Urinary bladder (tissue), 4 donors: ENCODE results near the gene SLCO3A1. TPM values are rescaled to one million over a fixed set of nuclear protein-coding genes. Genes with fewer than 3 reads are reported as not detected.

Source experiments
- DNase-seq: peaks from one replicate; pipeline ENCODE4 v3.0.0-alpha.2; 2015; ENCODE audit errors: extremely low spot score
- H3K27ac ChIP-seq: one replicate; pipeline ENCODE4 v1.5.1; 2013; ENCODE audit warnings: low read depth, mild to moderate bottlenecking, moderate library complexity
- H3K36me3 ChIP-seq: one replicate; pipeline ENCODE4 v1.6.1; 2013; ENCODE audit warnings: mild to moderate bottlenecking, moderate library complexity; ENCODE audit not compliant: insufficient read depth
- H3K4me1 ChIP-seq: one replicate; pipeline ENCODE4 v1.6.1; 2013; ENCODE audit warnings: mild to moderate bottlenecking, moderate library complexity; ENCODE audit not compliant: insufficient read depth
- H3K4me3 ChIP-seq: one replicate; pipeline ENCODE4 v1.5.1; 2013; ENCODE audit warnings: low read depth, low read length
- WGBS: extraction: QIAGEN DNeasy Blood & Tissue Kit; methylation state at CpG from one replicate; pipeline ENCODE4 v1.1.7; 2013; 5-methylcytosine and 5-hydroxymethylcytosine counted together
- polyA plus RNA-seq: library from polyadenylated mRNA; stranded (reverse); fragments of 200-250 nt; gene quantifications from one replicate; pipeline ENCODE4 v1.2.3, GENCODE V29; 2013
- total RNA-seq: library from RNA; depleted of rRNA; stranded (reverse); fragments of >200 nt; gene quantifications from one replicate; pipeline ENCODE4 v1.2.3, GENCODE V29; 2014
- donor health status: healthy with polysubstance abuse.
- donor health status: healthy.

Gene SLCO3A1
- total and polyA plus RNA-seq, 2 donors: 4.4 to 12.8 TPM

DNA sequence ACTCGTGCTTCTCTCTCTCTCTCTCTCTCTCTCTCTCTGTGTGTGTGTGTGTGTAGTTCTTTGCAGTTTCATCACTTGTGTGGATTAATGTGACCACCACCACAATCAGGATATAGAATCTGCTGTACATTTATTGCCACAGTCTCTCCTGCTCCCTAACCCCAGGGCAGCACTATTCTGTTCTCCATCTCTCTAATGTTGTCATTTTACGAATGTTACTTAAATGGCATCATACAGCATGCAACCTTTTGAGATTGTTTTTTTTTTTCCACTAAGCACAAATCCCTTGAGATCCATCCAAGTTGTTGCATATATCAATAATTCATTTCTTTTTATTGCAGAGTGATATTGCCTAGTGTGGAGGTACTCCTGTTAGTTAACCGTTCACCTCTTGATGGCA is 26.9 kb downstream of the SLCO3A1 start:
- no peak overlapping the region for H3K4me3 ChIP-seq
- WGBS: 85% methylated on average over 3 of the region's 3 CpGs
- DNase-seq: no peak
- H3K27ac ChIP-seq: no peak overlapping the region
- no peaks in the 10 kb centered on the region for H3K4me1 ChIP-seq
- no peaks in the 10 kb centered on the region for H3K36me3 ChIP-seq

DNA sequence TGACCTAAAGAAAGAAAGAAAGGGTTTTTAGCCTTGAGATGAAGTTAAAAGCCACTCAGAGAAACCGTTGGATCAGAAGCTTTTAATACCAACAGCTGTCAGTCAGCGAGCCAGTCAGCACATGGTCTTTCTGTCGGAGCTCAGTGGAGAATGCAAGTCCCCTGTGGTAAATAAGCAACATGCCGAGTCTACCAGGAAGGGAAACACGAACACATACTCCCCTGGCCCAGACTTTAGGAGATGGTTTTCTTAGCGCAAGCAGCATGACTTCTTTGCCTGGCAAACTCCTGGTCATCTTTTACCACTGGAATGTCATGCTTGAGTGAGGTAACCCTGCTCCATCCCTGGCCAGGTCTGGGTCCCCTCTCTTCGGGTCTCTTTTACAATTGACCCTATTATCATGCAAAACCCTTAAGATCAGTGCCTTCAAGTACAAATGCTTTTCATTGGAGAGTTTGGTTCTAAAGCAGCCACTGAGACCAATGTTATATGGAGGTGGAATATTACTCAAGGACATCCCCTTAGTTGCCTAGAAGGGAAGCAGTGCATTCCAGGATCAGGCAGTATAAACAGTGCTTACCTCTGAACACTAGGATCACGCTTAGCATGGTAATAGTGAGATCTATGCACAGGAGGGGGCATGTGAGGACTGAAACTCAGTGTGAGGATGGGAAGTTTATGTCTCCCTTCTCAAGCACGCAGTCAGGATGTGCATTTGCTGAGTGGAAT is 28.2 kb downstream of the SLCO3A1 start:
- H3K4me3 ChIP-seq: no peak overlapping the region
- no peak overlapping the region for H3K27ac ChIP-seq
- no peaks in the 10 kb centered on the region for H3K4me1 ChIP-seq
- H3K36me3 ChIP-seq: no peaks in the 10 kb centered on the region
- DNase-seq: no peak
- 73% methylated on average over 9 of the region's 9 CpGs for WGBS

DNA sequence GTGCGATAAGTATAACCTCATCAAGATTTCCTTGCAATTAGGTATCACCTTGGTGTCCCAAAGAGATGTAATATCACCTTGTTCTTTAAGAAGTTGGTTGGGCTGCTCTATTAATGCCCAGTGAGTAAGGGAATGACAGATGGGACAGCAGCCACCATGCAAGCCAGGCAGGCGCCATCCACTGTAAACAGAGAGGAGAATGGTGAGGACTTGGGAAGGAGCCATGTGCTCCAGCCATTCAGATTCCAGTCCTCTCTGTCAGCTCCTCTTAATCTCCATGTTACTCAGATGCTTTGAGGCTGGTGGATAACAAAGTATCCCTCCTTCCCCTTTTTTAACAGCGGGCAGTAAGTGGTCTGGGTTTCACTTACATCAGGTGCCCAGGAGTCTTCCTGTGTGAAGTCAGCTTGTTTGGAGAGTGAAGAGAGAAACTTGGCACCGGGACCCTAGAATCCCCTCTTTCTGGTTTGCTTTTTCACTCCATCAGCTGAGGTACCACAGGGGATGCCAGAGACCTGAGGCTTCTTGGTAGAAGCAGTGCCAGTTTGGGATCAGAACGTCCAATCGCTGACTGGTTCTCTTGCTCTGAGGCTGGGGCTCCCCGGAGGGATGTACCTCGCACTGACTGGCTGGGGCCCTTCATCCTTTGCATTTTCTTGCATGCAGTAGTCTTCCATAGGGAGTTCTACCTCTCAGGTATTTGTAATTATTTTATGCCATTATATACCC is 29.5 kb downstream of the SLCO3A1 start:
- Histone ChIP-seq H3K36me3 (no peaks in the 10 kb centered on the region), H3K27ac (no peak overlapping the region), H3K4me3 (no peak overlapping the region), H3K4me1 (no peaks in the 10 kb centered on the region)
- no peak for DNase-seq
- WGBS: 77% methylated on average over 8 of the region's 8 CpGs

DNA sequence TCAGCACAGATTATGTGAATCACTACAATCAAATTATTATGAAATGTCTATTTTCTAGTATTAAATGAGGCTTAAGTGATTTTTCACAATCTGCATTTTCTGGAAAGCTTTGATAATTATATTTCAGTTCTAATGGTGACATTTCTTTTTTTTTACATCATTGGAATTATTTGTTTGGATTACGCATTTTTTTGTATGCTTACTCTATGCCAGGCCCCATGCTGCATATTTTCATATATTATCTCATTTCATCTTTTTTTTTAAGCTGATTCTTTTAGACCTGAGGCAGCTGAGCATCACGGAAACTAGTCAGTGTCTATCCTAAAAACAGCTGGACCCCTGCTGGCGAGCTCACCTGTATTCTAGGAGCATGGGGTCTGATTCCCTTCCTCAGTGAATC is 31.1 kb downstream of the SLCO3A1 start:
- 73% methylated on average over 3 of the region's 3 CpGs for WGBS
- Histone ChIP-seq H3K36me3 (no peaks in the 10 kb centered on the region), H3K27ac (no peak overlapping the region), H3K4me1 (no peaks in the 10 kb centered on the region), H3K4me3 (no peak overlapping the region)
- no peak for DNase-seq

DNA sequence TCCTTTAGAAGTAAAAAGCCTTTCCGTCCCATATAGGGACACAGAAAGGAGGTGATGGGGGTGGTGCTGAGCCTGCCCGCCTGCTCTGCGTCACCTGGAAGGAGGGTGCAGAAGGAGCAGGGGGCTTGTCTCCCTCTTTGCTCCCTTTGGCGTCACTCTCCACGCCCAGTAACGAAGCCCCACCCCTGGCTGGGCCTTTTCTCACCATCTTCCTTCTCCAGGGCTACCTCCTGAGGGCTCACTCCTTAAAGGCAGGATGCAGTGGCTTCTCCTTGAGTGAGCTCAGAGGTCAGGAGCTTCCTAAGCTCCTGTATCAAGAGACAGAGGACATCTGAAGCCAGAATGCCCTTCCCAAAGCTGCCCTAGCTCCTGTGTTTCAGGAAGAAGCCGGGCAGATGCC is 31.5 kb downstream of the SLCO3A1 start:
- H3K36me3 ChIP-seq: no peaks in the 10 kb centered on the region
- 89% methylated on average over 7 of the region's 7 CpGs for WGBS
- no peaks in the 10 kb centered on the region for H3K4me1 ChIP-seq
- DNase-seq: no peak
- H3K4me3 ChIP-seq: no peak overlapping the region
- H3K27ac ChIP-seq: no peak overlapping the region

DNA sequence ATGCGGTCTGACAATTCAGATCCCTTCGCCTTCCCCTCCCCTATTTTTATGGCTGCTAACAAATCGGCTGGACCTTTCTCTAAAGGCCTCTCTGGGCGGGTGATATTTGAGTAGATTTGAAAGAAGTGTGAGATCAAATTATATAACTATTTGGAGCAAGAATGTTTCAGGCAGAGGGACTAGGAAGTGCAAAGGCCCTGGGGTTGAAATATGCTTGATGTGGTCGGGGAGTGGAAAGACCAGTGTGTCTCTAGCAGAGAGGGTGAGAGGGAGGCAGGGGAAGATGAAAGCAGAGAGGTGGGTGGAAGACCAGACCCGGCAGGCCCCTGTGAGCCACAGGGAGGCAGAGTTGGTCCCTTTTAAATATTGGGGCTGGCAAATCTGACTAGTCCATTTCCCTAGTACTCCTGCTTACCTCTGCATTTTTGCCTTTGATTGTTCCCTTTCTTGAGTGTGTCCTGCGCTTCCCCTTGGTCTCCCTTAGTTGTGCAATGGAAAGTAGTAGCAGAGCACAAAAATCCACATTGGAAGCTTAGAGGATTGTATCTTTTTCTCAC is 32.3 kb downstream of the SLCO3A1 start:
- Histone ChIP-seq H3K4me1 (no peaks in the 10 kb centered on the region), H3K4me3 (no peak overlapping the region), H3K36me3 (no peaks in the 10 kb centered on the region), H3K27ac (no peak overlapping the region)
- DNase-seq: no peak
- WGBS: 90% methylated on average over 7 of the region's 7 CpGs

DNA sequence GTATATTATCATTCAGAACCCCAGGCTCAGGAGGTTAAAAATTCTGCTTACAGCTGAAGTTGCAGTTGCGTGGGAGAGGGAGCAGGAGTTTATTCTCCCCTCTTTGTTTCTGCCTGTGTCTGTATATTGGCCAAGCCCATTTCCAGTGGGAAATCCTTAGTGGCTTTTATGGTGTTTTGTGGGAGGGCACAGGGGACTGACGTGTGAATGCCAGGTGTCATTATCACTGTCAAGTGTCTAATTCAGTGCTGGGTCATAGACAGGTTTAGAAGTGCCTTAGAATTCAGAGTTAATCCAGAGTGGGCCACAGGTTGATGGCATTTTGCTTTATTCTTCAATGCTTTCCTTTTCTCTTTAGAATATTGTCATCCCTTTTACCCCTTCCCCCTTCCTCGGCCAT is 33.4 kb downstream of the SLCO3A1 start:
- DNase-seq: no peak
- H3K36me3 ChIP-seq: no peaks in the 10 kb centered on the region
- H3K4me3 ChIP-seq: no peak overlapping the region
- H3K27ac ChIP-seq: no peak overlapping the region
- H3K4me1 ChIP-seq: no peaks in the 10 kb centered on the region
- 85% methylated on average over 3 of the region's 3 CpGs for WGBS

DNA sequence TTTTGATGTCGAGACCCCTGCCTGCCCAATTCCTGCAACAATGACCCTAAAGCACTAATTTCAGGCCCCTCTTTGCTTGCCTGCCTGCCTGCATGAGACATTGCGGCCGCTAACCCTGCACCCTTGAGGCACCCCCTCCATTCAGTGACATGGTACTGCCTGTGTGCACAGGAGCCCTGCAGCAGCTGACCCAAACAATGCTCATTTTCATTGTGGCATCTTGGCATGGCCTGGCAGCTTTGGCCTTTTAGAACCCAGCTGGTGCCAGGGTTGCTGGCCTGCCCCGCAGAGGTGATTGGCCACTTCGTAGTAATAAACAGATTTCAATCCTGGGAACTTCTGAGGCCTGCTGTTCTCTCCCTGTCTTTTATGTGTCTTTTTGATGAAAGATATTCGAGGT is 33.8 kb downstream of the SLCO3A1 start:
- H3K36me3 ChIP-seq: no peaks in the 10 kb centered on the region
- no peak for DNase-seq
- 84% methylated on average over 6 of the region's 6 CpGs for WGBS
- H3K4me1 ChIP-seq: no peaks in the 10 kb centered on the region
- no peak overlapping the region for H3K27ac ChIP-seq
- H3K4me3 ChIP-seq: no peak overlapping the region

DNA sequence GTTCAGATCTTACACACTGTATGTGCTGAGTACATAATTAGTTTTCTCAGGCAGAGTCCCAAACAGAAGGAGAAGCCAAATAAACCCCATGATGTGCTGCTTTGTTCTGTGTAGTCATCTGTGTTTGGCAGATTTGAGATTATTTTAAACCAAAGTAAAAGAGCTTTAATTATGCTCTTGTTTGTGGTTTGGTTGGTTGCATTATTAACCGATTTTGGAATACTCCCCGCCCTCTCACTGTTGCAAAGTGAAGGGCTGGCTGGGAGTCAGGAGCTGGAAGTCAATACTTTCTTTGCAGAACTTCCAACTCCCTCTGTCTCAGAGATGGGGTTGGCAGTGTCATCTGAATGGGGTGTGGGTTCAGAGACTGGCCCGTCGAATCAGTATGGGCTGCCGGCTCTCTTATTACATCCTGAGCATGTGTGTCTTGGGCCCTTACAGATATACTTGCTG is 34.4 kb downstream of the SLCO3A1 start:
- 64% methylated on average over 5 of the region's 5 CpGs for WGBS

DNA sequence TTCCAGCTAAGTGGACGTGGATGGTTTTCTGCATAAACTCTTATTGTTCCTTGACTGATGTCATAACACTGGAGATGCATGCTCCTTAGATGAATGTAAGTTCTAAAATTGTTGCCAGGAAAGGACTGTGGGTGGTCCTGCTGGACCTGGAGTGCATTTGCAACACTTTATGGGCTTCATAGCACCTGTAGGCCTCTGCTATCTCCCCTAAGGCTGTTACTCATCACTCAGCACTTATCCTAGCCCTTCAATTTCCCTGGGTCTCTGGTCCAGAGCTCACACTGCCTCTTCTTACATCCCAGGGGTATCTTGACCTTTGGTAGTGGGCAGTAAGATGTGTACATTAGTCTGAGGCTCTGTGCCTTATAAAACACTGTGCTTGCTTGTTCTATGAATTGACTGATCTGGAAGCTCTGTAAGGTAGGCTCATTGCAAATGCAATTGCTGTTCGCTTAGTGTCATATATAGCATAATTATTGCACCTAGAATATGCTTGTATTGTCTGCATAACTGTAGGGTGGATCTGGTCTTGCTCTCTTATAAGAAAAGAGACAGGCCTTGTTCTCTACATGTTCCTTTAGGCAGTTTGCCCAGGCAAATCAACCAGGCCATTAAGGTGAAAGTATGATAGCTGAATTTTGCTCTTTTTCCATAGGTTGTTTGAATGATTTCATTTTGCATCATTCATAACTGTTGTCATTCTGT is 35.8 kb downstream of the SLCO3A1 start:
- Histone ChIP-seq H3K36me3 (no peaks in the 10 kb centered on the region), H3K4me3 (no peak overlapping the region), H3K27ac (no peak overlapping the region), H3K4me1 (no peaks in the 10 kb centered on the region)
- WGBS: 95% methylated on average over 2 of the region's 2 CpGs
- no peak for DNase-seq

More for the DNA sequence above, 34.4 kb downstream of the SLCO3A1 start:
- no peak for DNase-seq
- Histone ChIP-seq H3K36me3 (no peaks in the 10 kb centered on the region), H3K27ac (no peak overlapping the region), H3K4me1 (no peaks in the 10 kb centered on the region), H3K4me3 (no peak overlapping the region)

DNA sequence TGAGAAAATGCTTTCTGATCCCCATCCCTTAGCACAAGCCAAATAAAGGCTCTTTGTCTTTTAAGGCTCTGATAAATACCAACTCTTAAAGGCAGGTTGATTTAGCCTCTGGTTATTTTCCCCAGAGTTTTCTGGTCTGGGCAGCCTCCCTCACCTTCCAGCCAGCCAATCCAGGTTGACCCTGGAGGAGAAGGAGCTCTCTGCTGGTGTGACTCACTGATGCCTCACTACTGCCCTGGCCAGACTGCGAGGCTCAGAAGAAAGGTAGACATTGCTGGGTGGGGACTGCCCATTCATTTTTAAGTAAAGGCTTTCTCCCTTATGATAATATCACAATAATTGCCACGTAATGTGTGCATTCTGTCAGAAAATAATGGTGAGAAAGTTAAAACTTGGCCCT is 37.1 kb downstream of the SLCO3A1 start:
- DNase-seq: no peak
- Histone ChIP-seq H3K4me1 (no peaks in the 10 kb centered on the region), H3K36me3 (no peaks in the 10 kb centered on the region), H3K27ac (no peak overlapping the region), H3K4me3 (no peak overlapping the region)
- 94% methylated on average over 2 of the region's 2 CpGs for WGBS

DNA sequence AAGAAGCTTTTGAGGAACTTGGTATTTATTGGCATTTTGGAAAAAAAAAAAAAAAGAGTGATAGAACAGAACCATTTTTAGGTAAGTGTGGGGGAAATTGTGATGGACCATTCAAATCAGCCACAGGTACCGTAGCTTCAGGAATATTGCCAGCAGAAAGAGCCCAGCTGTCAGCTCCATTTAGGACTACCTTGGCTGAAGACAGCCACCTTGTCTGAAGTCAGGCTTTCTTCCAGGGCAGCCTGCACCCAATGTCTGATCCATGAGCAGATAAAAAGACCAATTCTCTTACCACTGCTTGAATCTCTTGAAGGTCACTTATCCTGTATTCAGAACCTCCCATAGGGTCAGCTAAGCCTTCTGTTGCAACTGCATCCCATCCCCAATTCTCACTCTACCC is 37.6 kb downstream of the SLCO3A1 start:
- Histone ChIP-seq H3K36me3 (no peaks in the 10 kb centered on the region), H3K4me3 (no peak overlapping the region), H3K27ac (no peak overlapping the region), H3K4me1 (no peaks in the 10 kb centered on the region)
- no peak for DNase-seq
- 94% methylated on average over 1 of the region's 1 CpG for WGBS

DNA sequence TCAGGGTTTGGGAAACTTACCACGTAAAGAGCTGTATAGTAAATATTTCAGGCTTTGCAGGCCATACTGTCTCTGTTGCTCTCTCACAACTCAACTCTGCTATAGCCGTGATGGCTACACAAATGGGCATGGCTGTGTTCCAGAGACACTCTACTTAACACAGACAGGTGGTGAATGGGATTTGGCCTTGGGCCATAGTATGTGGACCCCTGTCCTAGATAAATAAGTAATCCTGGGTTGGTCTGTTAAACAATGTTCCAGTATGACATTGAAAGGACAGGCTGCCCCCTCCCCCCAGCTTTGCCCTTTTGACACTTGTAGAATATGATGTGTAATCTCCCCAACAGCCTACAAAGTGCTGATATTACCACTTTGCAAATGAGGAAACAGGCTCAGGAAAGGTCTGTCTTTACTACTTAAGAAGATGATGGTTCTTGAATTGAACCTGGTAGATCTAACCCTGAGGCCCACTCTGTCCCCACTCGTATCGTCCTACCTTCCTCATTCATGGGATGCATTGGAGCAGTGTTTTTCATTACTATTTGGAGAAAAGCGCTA is 38.4 kb downstream of the SLCO3A1 start:
- 90% methylated on average over 5 of the region's 5 CpGs for WGBS
- Histone ChIP-seq H3K4me1 (no peaks in the 10 kb centered on the region), H3K36me3 (no peaks in the 10 kb centered on the region), H3K27ac (no peak overlapping the region), H3K4me3 (no peak overlapping the region)
- DNase-seq: no peak
